HG03159 (cell line): ENCODE measurements around the gene MYH9.

ENCODE experiments used
- ATAC-seq: cut with Tn5 transposase; IDR thresholded peaks from one replicate; pipeline ENCODE4 v1.9.1; 2021; ENCODE audit warnings: mild to moderate bottlenecking, moderate library complexity; ENCODE audit not compliant: unreplicated experiment

The MYH9 gene

GRCh38 chr22:36320553-36320952 lies 67.2 kb downstream of the MYH9 start:
- no peak for ATAC-seq

DNA sequence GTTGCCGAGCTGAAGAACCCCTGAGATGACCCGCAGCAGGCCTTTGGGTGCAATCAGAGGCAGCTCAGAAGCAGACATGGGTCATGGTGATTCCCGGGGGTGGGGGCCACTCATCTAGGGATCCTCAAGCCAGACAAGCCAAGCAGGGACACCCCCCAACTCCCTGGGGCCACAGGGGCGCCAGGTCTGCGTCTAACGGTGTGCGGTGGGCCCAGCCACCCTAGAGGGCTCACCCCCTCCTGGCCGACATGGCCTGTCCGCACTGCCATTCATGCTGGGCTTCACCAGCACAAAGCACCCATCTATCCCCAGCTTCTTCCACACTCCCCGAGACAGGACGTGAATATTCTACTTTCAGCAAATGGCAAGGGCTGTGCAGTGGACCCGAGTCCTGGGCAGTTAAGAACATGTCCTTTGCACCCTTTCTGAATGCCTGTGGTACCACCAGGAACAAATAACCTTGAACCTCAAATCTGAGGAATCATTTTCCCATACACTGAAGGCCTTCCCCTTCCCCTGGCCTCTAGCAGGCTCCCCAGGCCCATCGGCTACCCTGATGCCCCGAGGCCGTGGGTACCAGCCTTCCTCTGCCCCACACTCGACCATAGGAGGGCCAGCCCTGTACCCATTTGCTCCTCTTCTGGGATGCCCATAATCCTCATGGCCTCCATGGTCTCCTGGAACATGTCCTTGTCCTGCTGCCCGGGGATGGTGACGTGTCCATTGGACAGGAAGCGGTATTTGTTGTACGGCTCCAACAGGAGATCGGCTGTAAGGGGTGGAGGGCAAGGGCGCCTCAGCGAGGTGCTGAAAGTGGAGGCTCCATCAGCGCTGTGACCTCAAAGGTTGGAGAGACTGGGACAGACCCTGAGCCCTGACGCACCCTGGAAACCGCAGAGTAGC lies 67.9 kb downstream of the MYH9 start:
- no peak for ATAC-seq

DNA sequence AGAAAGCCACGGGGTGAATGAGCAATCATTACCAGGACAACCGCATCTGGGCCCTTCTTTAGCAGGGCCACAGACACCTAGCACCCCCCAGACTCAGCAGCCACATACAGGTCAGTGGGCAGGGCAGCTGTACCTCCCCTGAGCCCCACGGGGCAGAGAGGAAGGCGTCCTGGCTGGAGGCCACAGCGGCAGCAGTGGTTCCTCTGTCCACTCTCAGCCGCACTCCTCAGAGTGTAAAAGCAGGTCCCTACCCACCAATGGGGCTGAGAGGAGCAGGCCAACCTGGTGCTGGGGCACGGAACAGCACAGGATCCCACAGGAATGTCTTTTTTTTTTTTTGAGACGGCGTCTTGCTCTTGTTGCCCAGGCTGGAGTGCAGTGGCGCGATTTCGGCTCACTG lies 69.3 kb downstream of the MYH9 start:
- no peak for ATAC-seq

- ATAC-seq = no peak
Measured at GRCh38 chr22:36317658-36318271, 70.0 kb downstream of the MYH9 start.

DNA sequence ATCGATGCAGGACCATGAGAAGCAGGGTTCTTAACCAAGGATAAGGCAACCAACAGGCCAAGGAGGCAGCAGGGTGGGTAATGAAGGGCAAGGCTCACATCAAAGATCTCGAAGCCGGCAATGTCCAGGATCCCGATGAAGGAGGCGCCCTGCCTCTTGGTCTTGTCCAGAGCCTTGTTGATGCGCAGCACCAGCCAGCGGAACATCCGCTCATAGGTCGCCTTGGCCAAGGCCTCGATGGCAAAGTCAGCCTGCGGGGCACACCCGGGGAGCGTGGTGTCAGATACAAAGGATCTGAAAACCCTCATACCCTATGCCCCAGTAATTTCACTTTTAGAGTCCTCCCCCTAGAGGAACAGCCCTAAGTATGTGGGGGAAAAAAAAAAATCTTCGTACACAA lies 71.3 kb downstream of the MYH9 start:
- ATAC-seq = no peak

- ATAC-seq = no peak
Measured at GRCh38 chr22:36315325-36315724, 72.4 kb downstream of the MYH9 start.

- no peak for ATAC-seq
Measured at GRCh38 chr22:36311386-36312085, 76.2 kb downstream of the MYH9 start.

DNA sequence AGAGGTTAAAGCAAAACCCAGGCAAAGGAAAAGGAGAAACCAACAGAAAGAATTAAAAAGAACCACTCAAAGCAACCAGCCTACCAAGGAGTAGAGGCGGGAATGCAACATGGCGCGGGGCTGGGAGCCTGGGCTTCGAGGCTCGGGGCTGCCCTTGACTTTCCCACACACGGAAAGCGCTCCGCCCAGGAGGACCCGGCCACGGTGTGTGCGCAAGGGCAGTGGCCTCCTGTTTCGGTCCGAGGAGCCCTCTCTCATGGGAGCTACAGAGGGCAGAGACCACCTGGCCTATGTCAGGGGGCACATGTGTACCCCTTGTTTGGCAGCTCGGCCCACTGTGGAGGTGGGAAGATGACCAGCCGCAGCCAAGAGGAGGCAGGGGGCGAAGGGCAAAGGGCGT lies 78.9 kb downstream of the MYH9 start:
- no peak for ATAC-seq

DNA sequence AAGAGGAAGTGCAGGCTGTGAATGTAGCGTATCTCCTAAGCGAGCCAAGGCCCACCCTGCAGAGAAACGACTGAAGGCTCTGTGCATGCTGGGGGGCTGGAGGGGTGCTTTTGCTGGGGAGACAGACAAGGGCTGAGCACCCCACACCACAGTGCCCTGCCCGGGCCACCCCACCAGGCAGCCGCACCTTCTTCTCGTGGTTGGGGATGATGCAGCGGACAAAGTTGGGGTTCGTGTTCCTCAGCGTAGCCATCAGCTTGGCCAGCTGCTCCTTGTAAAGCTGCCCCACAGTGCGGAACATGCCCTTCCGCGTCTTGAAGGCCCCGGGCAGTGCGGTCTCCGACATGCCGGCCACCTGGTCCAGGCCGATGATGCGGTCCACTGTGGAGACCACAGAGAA lies 81.5 kb downstream of the MYH9 start:
- ATAC-seq = no peak

- no peak for ATAC-seq
Measured at GRCh38 chr22:36305813-36306212, 82.0 kb downstream of the MYH9 start.

DNA sequence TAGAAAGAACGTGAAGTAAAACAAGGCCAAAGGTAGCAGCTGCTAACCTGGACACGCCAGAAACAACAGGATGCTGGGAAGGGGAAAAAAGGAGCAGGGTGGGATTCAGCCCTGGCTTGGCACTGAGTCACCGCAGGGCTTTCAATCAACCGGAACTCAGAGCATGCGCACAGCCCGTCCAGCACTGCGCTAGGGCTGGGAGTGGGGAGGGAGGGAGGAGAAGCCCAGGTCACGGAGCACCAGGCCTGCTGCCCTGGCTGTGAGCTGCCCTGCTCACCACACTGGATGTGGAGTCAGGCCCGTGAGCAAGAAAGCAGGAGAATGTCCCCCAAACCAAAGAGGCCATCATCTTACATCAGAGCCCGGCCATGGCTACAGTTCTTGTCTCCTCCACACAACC lies 83.3 kb downstream of the MYH9 start:
- ATAC-seq = no peak

- ATAC-seq = no peak
Measured at GRCh38 chr22:36303874-36304273, 83.9 kb downstream of the MYH9 start.

DNA sequence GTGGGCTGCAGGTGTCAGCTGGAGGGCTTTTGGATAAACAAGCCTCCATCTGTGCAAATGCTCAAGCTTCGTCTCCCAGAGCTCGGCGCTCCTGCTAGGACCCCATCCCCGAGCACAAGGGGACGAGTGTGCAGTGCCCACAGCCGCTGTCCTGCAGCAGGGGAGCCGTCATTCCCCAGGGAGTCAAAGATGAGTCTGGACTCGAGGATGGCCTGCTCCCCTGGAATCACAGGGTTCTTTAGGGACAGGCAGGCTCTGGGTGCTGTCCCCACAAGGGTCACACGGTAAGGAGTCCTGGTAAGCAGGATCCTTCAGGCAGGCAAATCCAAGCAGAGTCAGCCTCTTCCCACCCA lies 84.7 kb downstream of the MYH9 start:
- ATAC-seq = no peak

GRCh38 chr22:36302439-36303114 lies 85.2 kb downstream of the MYH9 start:
- ATAC-seq = no peak

- ATAC-seq = no peak
Measured at GRCh38 chr22:36301851-36302250, 85.9 kb downstream of the MYH9 start.

GRCh38 chr22:36301384-36301828 lies 86.4 kb downstream of the MYH9 start:
- no peak for ATAC-seq

GRCh38 chr22:36300396-36301212 lies 87.2 kb downstream of the MYH9 start:
- no peak for ATAC-seq

GRCh38 chr22:36299911-36300310 lies 87.9 kb downstream of the MYH9 start:
- ATAC-seq = no peak

DNA sequence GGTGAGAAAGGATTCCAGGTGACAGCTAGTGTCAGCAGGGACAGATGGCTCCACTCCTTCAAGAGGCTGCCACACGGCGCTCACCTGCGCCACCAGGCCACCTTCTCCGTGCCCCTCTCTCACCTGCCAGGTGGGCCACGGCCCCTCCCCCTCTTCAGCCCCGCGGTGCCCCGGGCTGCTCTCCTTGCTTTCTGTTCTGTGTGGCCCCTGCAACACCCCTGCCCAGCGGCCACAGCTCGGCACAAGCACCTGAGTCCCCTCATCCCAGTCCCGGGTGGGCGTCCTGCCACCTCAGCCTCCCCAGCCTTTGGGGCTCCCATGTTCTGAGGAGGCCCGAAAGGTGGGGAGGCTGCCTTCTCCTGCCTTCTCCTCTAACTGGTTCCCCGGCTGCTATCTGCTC lies 88.5 kb downstream of the MYH9 start:
- no peak for ATAC-seq

- ATAC-seq = no peak
Measured at GRCh38 chr22:36298601-36299000, 89.2 kb downstream of the MYH9 start.
